Fibroblast of pulmonary artery (primary cell): ENCODE data around the gene SPACDR.
A peak's percentile ranks its signal among the peaks of the same experiment; 100 is the strongest.

Source experiments
- DNase-seq: peaks from one replicate; pipeline ENCODE4 v3.0.0-alpha.2; 2010; ENCODE audit warnings: low read depth
- H3K4me3 ChIP-seq: replicated peaks from 2 replicates; pipeline ENCODE4 v1.5.1; 2011; ENCODE audit warnings: low read depth, mild to moderate bottlenecking, control low read depth, low read length, moderate library complexity
- TF ChIP-seq, protein P1 (sequence below): IDR thresholded peaks from 2 replicates; pipeline ENCODE4 v1.5.1; 2011; ENCODE audit warnings: mild to moderate bottlenecking, control low read depth, low read length, inconsistent platforms; ENCODE audit errors: missing control alignments

The SPACDR gene

DNA sequence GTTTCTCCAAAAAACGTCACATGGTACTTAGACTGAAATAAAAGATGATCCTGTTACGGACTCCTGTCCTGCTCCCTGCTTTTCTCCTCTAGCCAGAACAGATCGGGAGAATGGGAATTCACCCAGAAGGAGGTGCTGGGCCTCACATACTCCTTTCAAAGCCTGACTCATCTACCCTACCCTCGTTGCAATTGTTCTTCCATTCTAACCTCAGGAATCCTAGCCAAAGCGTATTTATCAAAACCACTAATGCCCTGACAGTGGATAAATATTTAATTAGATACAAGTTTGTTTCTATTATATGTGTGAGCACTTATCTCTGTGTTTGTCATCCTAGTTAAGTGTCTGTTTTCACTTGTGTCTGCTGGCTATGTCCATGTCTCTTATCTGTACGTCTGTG, 57.3 kb downstream of the SPACDR start:
- H3K4me3 ChIP-seq, result no peak overlapping the region
- TF ChIP-seq, protein P1, sequence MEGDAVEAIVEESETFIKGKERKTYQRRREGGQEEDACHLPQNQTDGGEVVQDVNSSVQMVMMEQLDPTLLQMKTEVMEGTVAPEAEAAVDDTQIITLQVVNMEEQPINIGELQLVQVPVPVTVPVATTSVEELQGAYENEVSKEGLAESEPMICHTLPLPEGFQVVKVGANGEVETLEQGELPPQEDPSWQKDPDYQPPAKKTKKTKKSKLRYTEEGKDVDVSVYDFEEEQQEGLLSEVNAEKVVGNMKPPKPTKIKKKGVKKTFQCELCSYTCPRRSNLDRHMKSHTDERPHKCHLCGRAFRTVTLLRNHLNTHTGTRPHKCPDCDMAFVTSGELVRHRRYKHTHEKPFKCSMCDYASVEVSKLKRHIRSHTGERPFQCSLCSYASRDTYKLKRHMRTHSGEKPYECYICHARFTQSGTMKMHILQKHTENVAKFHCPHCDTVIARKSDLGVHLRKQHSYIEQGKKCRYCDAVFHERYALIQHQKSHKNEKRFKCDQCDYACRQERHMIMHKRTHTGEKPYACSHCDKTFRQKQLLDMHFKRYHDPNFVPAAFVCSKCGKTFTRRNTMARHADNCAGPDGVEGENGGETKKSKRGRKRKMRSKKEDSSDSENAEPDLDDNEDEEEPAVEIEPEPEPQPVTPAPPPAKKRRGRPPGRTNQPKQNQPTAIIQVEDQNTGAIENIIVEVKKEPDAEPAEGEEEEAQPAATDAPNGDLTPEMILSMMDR, result peak; percentile 25
- DNase-seq, result peak; percentile 69
